Measurements from ENCODE around the gene COL6A2. TPM values are rescaled to one million over a fixed set of nuclear protein-coding genes. Genes with fewer than 3 reads are reported as not detected.

Gene COL6A2
- total RNA-seq, 1 donor from 2014 or later: 18.5 TPM

DNA sequence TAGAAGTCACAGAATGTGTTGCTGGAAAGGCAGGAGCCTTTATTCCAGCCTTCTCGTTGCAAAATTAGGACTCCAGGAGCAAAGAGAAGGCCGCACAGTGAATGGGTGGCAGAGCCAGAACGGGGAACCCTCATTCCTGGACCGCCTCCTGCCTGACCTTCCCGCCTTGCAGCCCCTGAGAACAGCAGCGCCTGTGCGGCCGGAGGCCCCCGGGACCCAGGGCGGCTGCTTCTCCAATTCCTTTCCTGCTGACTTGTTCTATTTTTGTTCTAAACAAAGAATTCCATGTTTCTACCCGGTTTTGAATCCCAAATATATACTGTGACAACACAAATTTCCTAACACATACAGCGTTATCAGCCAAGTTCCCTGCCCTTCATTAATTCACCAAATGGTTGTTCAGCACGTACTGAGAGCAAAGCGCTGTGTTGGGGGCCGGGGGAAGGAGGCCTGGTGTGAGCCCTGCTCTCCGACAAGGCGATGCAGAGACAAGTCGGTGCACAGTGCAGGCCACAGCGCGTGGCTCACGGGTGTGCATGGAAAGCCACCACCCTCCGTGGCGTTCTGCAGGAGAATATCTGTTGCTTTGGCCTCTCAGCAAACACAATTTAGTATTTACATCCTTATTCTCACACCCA lies 31.9 kb upstream of the COL6A2 start:
- peaks cover 18% of the 10 kb centered on the region for H3K4me1 Mint-ChIP-seq
- H3K27me3 Mint-ChIP-seq (ENCODE audit: low read depth): no peaks in the 10 kb centered on the region
- peaks cover 6% of the 10 kb centered on the region for H3K9me3 Mint-ChIP-seq
- no peak for DNase-seq (ENCODE audit: low read depth, low spot score)
- no peak for TF ChIP-seq CTCF (conservative IDR thresholded peaks at IDR 0.05)
- no peaks in the 10 kb centered on the region for H3K36me3 Mint-ChIP-seq (ENCODE audit: low read depth)
- H3K27ac Mint-ChIP-seq (ENCODE audit: unreplicated experiment): peak overlapping the region; percentile 9
- no peak overlapping the region for H3K4me3 Mint-ChIP-seq

DNA sequence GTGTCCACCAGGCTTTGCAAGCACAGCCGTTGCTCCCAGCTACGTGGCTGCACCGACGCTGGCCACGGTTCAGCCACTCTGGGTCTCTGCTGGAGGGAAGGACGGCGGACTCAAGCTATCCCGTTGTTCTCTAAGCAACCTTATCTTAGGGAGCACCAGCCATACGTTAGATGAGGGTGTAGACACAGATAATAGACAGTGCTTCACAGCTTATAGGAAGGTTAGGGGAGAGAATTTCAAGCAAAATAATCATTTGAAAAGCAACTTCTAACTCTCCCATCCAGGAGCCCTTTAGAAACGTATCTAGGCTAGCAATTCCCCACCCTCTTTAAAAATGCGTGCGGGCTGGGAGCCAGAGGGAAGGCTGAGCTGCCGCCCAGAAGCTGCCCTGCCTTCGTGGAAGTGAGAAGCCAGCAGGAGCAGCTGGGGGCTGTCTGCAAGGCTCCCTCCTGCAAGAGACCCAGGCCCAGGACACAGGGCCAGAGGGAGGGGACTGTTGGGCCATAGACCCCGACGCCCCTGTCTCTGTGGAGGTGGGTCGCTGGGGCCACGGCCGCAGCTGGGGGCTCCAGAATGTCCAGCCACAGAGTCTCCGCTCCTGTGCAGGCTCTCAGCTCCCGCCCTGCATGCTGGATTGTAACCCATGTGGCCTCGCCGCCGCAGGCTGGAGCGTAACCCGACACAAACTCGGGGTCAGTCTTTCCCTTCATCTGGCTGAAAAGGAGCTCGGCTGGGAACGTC lies 31.2 kb upstream of the COL6A2 start:
- Mint-ChIP-seq H3K9me3 (peaks cover 6% of the 10 kb centered on the region), H3K27me3 (ENCODE audit: low read depth) (no peaks in the 10 kb centered on the region), H3K4me1 (peaks cover 18% of the 10 kb centered on the region), H3K4me3 (no peak overlapping the region), H3K27ac (ENCODE audit: unreplicated experiment) (peak overlapping the region; percentile 9), H3K36me3 (ENCODE audit: low read depth) (no peaks in the 10 kb centered on the region)
- TF ChIP-seq CTCF (conservative IDR thresholded peaks at IDR 0.05): no peak
- DNase-seq (ENCODE audit: low read depth, low spot score): no peak

DNA sequence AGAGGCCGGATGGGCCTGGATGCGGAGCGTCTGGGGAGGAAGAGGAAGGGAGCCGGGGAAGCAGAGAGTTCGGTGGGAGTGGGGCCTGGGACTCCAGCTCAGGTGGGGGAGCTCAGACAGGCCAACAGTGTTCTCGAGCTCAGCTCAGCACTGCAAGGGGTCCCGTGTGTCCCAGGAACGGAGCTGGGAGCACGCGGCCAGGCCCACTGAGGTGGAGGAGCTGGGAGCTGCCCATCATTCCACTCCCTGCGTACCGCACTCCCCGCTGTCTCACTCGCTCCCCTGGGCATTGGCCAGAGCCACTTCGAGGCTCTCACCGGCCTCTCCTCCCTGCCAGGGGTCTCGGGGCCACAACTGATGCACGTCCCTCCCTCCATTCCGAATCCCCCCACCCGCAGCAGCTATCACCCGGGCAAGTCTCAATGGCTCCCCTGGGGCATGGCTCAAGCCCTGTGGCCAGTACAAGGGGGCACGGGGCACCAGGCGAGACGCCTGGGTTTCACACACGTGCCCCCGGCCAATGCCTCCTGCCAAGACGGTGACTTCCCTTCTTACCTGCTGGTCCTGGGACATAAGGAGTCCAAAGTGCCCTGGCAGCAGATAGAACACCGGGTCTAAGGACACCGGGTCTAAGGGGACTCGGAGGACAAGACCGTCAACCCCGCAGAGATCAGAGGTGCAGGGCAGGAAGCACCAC lies 30.3 kb upstream of the COL6A2 start:
- Mint-ChIP-seq H3K27ac (ENCODE audit: unreplicated experiment) (no peak overlapping the region), H3K36me3 (ENCODE audit: low read depth) (no peaks in the 10 kb centered on the region), H3K4me1 (peaks cover 18% of the 10 kb centered on the region), H3K9me3 (no peaks in the 10 kb centered on the region), H3K27me3 (ENCODE audit: low read depth) (no peaks in the 10 kb centered on the region), H3K4me3 (no peak overlapping the region)
- DNase-seq (ENCODE audit: low read depth, low spot score): no peak
- no peak for TF ChIP-seq CTCF (conservative IDR thresholded peaks at IDR 0.05)

DNA sequence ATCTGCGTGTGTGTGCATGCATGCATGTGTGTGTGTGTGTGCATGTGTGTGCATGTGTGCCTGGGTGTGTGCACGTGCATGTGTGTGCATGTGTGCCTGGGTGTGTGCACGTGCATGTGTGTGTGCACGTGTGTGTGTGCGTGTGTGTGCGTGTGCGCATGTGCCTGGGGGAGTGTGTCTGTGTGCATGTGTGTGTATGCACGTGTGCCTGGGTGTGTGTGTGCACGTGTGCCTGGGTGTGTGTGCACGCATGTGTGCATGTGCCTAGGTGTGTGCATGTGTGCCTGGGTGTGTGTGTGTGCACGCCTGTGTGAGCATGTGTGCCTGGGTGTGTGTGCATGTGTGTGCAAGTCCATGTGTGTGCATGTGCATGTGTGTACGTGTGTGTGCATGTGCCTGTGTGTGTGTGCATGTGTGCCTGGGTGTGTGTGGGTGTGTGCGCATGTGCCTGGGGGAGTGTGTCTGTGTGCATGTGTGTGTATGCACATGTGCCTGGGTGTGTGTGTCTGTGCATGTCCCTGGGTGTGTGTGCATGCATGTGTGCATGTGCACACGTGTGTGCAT lies 29.3 kb upstream of the COL6A2 start:
- DNase-seq (ENCODE audit: low read depth, low spot score): no peak
- Mint-ChIP-seq H3K27me3 (ENCODE audit: low read depth) (no peaks in the 10 kb centered on the region), H3K9me3 (no peaks in the 10 kb centered on the region), H3K4me3 (no peak overlapping the region), H3K4me1 (peaks cover 18% of the 10 kb centered on the region), H3K27ac (ENCODE audit: unreplicated experiment) (no peak overlapping the region), H3K36me3 (ENCODE audit: low read depth) (no peaks in the 10 kb centered on the region)
- TF ChIP-seq CTCF (conservative IDR thresholded peaks at IDR 0.05): no peak

DNA sequence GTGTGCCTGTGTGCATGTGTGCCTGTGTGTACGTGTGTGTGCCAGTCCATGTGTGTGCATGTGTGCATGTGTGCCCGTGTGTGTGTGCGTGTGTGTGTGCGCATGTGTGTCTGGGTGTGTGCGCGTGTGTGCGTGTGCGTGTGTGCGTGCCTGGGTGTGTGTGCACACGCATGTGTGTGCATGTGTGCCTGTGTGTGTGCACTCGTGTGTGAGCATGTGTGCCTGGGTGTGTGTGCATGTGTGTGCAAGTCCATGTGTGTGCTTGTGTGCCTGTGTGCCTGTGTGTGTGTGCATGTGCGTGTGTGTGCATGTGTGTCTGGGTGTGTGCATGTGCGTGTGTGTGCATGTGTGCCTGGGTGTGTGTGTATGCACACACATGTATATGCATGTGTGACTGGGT lies 28.7 kb upstream of the COL6A2 start:
- Mint-ChIP-seq H3K9me3 (no peaks in the 10 kb centered on the region), H3K27ac (ENCODE audit: unreplicated experiment) (no peak overlapping the region), H3K4me3 (no peak overlapping the region), H3K4me1 (peaks cover 18% of the 10 kb centered on the region), H3K27me3 (ENCODE audit: low read depth) (no peaks in the 10 kb centered on the region), H3K36me3 (ENCODE audit: low read depth) (no peaks in the 10 kb centered on the region)
- no peak for DNase-seq (ENCODE audit: low read depth, low spot score)
- no peak for TF ChIP-seq CTCF (conservative IDR thresholded peaks at IDR 0.05)

All from neural crest cell (in vitro differentiated cells).